OCI-LY3 (cell line): ENCODE results near the gene NFYC.

Source experiments
- H2AFZ ChIP-seq: fragments of 200-600, 300-600 bp; shearing (Covaris generic); 2 replicates; pipeline ENCODE4 v1.6.0; 2014; ENCODE audit warnings: antibody characterized with exemption, low read depth, low read length
- H3K27ac ChIP-seq: fragments of 200-600, 300-600 bp; sonication (generic); 2 replicates; pipeline ENCODE4 v1.5.1; 2014; ENCODE audit warnings: mild to moderate bottlenecking, low read length, moderate library complexity, mixed read lengths
- H3K27me3 ChIP-seq: fragments of 200-600, 300-600 bp; sonication (generic); 2 replicates; pipeline ENCODE4 v1.6.1; 2014; ENCODE audit warnings: low read depth, low read length, mixed read lengths
- H3K36me3 ChIP-seq: fragments of 200-600, 300-600 bp; sonication (generic); replicated peaks from 2 replicates; pipeline ENCODE3; 2014; ENCODE audit warnings: low read depth, low read length, mixed read lengths
- H3K4me1 ChIP-seq: fragments of 300-600, 200-600 bp; sonication (generic); 2 replicates; pipeline ENCODE4 v1.6.1; 2014; ENCODE audit warnings: low read length, mixed read lengths
- H3K4me2 ChIP-seq: fragments of 200-600, 300-600 bp; sonication (generic); 2 replicates; pipeline ENCODE4 v1.6.1; 2014; ENCODE audit warnings: low read length, mixed read lengths
- H3K4me3 ChIP-seq: fragments of 300-600, 200-600 bp; sonication (generic); 2 replicates; pipeline ENCODE4 v1.5.1; 2014; ENCODE audit warnings: antibody characterized with exemption, mild to moderate bottlenecking, low read length, moderate library complexity
- H3K79me2 ChIP-seq: fragments of 300-600, 200-600 bp; shearing (Covaris generic); 2 replicates; pipeline ENCODE4 v1.6.1; 2014; ENCODE audit warnings: mild to moderate bottlenecking, low read length, mixed read lengths
- H3K9ac ChIP-seq: fragments of 300-600, 200-600 bp; shearing (Covaris generic); 2 replicates; pipeline ENCODE4 v1.6.0; 2014; ENCODE audit warnings: mild to moderate bottlenecking, low read length, moderate library complexity
- H3K9me3 ChIP-seq: fragments of 200-600, 300-600 bp; shearing (Covaris generic); 2 replicates; pipeline ENCODE4 v1.6.1; 2014; ENCODE audit warnings: low read length, mixed read lengths; ENCODE audit not compliant: insufficient read depth
- H4K20me1 ChIP-seq: fragments of 200-600, 300-600 bp; sonication (generic); 2 replicates; pipeline ENCODE4 v1.6.1; 2016; ENCODE audit warnings: low read length, mixed read lengths; ENCODE audit not compliant: insufficient read depth
- CTCF ChIP-seq: fragments of 200-600, 300-600 bp; sonication (generic); IDR thresholded peaks from 2 replicates; pipeline ENCODE4 v1.5.1; 2014; ENCODE audit warnings: antibody characterized with exemption, low read length, low read depth
- EZH2phosphoT487 ChIP-seq: fragments of 200-600 bp; shearing (Covaris generic); IDR thresholded peaks from 2 replicates; pipeline ENCODE4 v1.6.1; 2018; ENCODE audit warnings: antibody characterized with exemption, mixed run types, low read depth

The NFYC gene

DNA sequence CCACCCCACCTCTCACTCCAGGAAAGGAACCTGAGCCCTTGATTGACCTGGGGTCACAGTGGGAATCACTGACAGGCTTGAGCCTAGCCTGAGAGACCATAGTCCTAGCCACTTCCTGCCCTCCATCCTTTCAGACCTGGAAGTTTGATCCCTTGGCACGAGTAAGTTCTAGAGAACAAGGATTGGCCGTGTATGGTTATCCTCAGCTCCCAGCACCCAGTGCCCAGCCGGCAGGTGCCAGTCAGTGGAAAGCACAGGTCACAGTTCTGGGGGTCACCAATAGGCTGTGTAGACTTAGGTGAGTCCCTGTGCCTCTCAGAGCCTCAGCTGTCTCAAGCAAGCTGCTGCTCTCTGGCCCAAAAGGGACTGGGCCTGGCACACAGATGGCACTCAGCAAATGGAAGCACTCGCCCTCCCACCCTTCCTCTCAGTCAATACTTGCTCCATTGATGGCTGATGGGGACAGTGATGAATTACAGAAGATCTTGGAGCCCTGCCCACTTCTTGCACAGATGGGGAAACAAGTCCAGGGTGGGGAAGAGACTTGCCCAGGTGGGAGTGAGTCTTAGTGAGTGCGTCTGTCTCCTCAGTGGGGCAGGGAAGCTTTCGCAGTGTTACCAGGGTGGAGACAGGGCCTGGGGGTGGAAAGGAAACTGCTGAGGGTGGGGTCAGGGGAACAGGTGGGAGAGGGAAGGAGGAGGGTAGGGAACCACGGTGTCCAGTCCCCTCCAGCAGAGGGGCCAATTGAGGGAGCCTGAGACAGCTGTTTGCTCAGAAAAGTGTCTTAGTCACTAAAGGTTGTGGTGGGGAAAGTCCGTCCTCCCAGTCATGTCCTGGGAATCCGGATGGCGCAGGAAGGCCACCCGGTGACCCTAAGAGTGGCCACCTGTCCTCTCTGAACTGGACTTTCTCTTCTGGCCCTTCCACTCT is 89.4 kb downstream of the NFYC start:
- Histone ChIP-seq H3K4me3 (no peak overlapping the region), H4K20me1 (no peaks in the 10 kb centered on the region), H3K27ac (no peak overlapping the region)

GRCh38 chr1:40781608-40781971 is 90.1 kb downstream of the NFYC start:
- Histone ChIP-seq H3K27me3 (no peaks in the 10 kb centered on the region), H3K79me2 (peaks cover 4% of the 10 kb centered on the region; the same call in 1 of the 2 replicates), H3K9ac (no peak overlapping the region), H3K4me2 (no peak overlapping the region), H3K4me1 (peaks cover 13% of the 10 kb centered on the region), H3K4me3 (no peak overlapping the region), H3K9me3 (no peaks in the 10 kb centered on the region), H2AFZ (no peak overlapping the region), H4K20me1 (no peaks in the 10 kb centered on the region), H3K36me3 (peaks cover 4% of the 10 kb centered on the region), H3K27ac (no peak overlapping the region)
- TF ChIP-seq EZH2phosphoT487 (no peak), CTCF (no peak)

More for the DNA sequence above, 89.4 kb downstream of the NFYC start:
- Histone ChIP-seq H3K36me3 (peaks cover 11% of the 10 kb centered on the region), H3K4me1 (peaks cover 13% of the 10 kb centered on the region), H3K4me2 (no peak overlapping the region), H3K9ac (no peak overlapping the region), H3K9me3 (no peaks in the 10 kb centered on the region), H3K79me2 (peaks cover 4% of the 10 kb centered on the region; the same call in 1 of the 2 replicates), H3K27me3 (no peaks in the 10 kb centered on the region), H2AFZ (no peak overlapping the region)
- no peak for TF ChIP-seq CTCF
- no peak for TF ChIP-seq EZH2phosphoT487

DNA sequence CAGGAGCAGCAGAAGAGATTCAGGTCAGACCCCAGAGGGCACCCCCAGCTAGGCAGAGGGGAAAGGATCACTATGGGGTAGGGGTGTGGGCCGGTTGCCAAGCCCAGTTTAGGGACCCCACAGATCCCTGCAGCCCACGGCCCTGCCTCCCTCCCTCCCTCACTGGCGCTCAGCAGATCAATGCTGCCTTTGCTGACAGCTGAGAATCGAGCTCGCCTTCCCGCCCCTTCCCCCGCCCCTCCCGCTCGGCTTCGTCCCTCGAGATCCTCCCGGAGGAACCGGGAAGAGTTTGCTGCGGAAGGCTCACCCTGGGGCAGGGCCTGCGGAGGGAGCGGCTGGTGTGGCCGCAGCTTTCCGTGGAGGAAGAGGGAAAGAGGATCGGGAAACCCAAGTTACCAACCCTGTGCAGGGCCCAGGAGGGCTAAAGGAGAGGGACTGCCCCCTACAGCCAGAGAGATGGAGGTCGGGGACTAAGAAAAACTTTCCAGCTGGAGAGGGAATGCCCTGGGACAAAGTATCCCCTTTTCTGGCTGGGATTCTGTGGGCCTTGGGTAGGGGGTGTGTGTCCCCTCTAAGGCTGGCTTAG is 91.0 kb downstream of the NFYC start:
- Histone ChIP-seq H4K20me1 (no peaks in the 10 kb centered on the region), H3K79me2 (peaks cover 4% of the 10 kb centered on the region; the same call in 1 of the 2 replicates), H3K36me3 (no peaks in the 10 kb centered on the region), H2AFZ (no peak overlapping the region), H3K4me2 (peak overlapping the region; percentile 94), H3K27me3 (no peaks in the 10 kb centered on the region), H3K4me1 (peaks cover 13% of the 10 kb centered on the region), H3K9me3 (no peaks in the 10 kb centered on the region), H3K9ac (no peak overlapping the region; the same call in 1 of the 2 replicates), H3K27ac (no peak overlapping the region), H3K4me3 (peak overlapping the region; percentile 90)
- no peak for TF ChIP-seq EZH2phosphoT487
- no peak for TF ChIP-seq CTCF
